ENCODE measurements around the gene NUBPL.

NUBPL gene

DNA sequence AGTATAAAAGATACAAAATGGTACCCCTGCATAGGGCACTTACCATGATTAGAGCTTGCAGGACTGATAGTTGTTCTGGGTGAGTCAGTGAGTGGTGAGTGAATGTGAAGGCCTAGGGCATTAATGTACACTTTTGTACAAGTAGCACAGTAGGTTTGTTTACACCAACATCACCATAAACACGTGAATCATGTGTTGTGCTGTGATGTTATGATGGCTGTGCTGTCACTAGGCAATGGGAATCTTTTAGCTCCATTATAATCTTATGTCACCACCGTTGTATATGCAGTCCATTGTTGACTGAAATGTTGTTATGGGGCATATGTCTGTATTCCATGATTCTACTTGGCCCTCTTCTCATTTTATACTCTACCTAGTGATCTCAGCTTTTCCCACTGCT lies 11.8 kb downstream of the NUBPL start:
- no peak for DNase-seq (ENCODE audit: insufficient read length, low spot score)
- TF ChIP-seq, protein P1, sequence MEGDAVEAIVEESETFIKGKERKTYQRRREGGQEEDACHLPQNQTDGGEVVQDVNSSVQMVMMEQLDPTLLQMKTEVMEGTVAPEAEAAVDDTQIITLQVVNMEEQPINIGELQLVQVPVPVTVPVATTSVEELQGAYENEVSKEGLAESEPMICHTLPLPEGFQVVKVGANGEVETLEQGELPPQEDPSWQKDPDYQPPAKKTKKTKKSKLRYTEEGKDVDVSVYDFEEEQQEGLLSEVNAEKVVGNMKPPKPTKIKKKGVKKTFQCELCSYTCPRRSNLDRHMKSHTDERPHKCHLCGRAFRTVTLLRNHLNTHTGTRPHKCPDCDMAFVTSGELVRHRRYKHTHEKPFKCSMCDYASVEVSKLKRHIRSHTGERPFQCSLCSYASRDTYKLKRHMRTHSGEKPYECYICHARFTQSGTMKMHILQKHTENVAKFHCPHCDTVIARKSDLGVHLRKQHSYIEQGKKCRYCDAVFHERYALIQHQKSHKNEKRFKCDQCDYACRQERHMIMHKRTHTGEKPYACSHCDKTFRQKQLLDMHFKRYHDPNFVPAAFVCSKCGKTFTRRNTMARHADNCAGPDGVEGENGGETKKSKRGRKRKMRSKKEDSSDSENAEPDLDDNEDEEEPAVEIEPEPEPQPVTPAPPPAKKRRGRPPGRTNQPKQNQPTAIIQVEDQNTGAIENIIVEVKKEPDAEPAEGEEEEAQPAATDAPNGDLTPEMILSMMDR (IDR thresholded peaks at IDR 0.05; ENCODE audit: insufficient read depth, missing control alignments) = no peak
- FAIRE-seq = no peak

DNA sequence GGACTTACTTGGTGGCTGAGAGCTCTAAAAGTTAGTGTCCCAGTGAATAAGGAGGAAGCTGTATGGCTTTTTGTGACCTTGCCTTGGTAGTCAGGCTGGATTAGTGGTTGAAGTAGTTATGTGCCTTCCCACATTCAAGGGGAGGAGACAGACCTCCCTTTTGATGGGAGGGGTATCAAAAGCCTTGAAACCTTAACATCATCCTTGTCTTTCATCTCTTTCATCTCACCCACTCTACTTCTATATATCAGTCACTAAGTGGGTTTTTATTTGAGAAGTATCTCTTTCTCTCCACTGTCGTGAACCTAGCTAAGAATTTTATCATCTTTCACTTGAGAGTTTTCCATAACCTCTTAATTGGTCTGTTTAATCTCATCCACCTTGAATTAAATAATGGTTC lies 15.7 kb downstream of the NUBPL start:
- no peak for FAIRE-seq
- TF ChIP-seq, protein P1 (IDR thresholded peaks at IDR 0.05; ENCODE audit: insufficient read depth, missing control alignments) = no peak
- no peak for DNase-seq (ENCODE audit: insufficient read length, low spot score)

DNA sequence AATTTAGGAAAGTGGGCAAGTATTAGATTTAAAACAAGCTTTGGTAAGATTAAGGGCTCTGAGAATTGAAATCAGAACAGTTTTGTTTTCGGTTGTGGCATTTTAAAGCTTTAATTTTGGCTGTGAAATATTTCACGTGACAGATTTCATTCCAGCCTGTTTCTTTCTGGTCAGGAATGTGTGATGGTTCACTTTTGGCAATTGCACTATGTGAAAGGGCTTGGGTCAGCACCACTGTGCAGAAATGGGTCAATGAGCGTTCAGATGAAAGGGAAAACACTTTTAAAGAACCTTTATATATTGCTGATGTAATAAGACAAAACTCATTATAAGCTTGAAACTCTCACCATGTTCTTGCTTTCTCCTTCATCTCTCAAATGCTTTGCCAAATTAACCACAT lies 17.1 kb downstream of the NUBPL start:
- TF ChIP-seq, protein P1 (IDR thresholded peaks at IDR 0.05; ENCODE audit: insufficient read depth, missing control alignments) = no peak
- DNase-seq (ENCODE audit: insufficient read length, low spot score) = no peak
- no peak for FAIRE-seq

DNA sequence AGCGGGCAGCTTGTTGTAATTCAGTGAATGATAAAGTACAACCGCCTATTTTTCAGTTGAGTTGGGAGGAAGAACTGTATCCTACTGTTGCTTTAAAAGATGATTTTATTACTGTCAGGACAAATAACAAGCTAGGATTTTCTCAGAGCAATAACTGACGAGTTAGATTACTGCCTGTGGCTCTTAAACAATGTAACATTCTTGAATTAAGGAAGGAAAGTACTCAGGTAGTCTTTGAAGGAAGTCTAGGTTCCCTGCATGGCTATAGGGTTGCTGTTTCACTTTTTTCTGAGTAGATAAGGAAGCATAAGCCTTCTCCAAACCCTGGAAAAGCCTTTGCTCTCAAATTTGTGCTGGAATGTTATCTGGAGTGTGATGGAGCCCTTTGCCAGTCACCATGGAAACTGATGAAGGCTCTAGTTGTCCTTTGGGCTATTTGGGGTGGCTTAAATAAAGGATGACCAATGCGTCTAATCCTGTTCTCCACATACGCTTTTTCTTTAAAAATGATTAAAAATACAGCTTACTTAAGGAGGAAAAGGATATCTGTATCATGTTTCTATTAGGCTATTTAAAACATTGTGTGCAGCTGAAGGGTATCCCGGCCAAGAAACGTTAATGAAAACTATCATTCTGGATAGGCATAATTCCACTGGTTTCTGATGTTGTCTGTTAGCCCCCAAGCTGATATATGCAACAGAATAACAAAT lies 17.7 kb downstream of the NUBPL start:
- TF ChIP-seq, protein P1 (IDR thresholded peaks at IDR 0.05; ENCODE audit: insufficient read depth, missing control alignments) = no peak
- FAIRE-seq = no peak
- DNase-seq (ENCODE audit: insufficient read length, low spot score) = no peak

DNA sequence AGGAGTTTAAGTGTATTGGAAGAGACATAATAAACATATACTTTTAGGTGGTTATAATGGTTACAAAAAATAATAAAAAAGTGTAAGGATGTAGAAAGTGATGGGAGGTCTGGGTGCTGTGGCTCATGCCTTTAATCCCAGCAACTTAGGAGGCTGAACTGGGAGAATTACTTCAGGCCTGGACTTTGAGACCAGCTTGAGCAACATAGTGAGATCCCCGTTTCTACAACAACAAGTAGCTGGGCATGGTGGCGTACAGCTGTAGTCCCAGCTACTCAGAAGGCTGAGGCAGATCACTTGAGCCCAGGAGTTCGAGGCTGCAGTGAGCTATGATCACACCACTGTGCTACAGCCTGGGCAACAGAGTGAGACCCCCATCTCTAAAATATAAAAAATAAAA lies 19.0 kb downstream of the NUBPL start:
- DNase-seq (ENCODE audit: insufficient read length, low spot score) = no peak
- FAIRE-seq = no peak
- TF ChIP-seq, protein P1 (IDR thresholded peaks at IDR 0.05; ENCODE audit: insufficient read depth, missing control alignments) = no peak

DNA sequence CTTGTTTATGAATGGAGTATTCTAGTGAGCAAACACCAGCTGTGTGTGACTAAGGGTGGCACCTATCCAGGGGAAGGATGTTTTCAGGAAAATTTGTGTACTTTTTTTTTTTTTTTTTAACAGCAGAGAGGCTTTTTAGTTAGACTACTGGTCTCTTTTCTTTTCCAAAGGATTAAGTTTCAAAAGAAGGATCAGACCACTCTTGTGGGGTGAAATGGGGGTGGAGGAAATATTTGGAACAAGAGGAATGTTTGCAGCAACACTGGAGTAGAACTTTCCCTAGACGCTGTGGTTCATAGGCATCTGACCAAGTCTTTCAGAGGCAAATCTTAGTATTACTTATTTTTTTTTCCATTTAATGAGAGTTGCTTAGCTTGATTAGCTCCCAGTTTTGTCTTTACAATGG lies 21.1 kb downstream of the NUBPL start:
- FAIRE-seq (no peak), DNase-seq (ENCODE audit: insufficient read length, low spot score) (no peak)
- TF ChIP-seq, protein P1 (IDR thresholded peaks at IDR 0.05; ENCODE audit: insufficient read depth, missing control alignments) = no peak

DNA sequence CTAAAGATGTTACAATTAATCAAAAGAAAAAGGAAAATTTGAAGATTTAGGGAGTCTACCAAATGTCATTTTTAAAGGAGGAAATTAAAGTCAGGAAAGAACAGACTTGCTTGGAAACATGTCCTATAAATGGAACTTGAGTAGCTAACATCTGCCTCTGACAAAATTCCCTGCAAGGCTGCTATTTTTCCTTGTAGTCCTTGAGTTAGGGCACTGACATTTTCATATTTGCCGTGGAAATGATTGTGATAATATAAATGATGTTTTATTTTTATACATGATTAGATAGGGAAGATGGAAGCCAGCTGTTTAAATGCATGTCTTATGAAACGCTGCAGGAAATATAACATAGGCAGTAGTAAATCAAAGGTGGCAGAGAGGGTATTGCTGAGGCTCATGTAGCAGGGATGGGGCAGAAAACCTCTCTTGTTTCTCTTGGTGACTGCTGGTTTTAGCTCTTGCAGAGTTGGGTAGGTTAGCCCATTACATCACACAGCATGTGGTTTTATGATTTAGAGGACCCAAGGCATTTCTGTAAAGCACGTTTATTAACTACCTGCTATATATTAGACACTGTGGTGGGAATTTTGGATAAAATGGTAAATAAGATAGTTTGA lies 21.7 kb downstream of the NUBPL start:
- TF ChIP-seq, protein P1 (IDR thresholded peaks at IDR 0.05; ENCODE audit: insufficient read depth, missing control alignments) = no peak
- no peak for FAIRE-seq

More for the DNA sequence above, 21.7 kb downstream of the NUBPL start:
- no peak for DNase-seq (ENCODE audit: insufficient read length, low spot score)
